Liver (tissue), 9 donors: ENCODE results near the gene TFF1. TPM values are rescaled to one million over a fixed set of nuclear protein-coding genes. Genes with fewer than 3 reads are reported as not detected.

Experiments
- DNase-seq: peaks from one replicate; pipeline ENCODE4 v3.0.0-alpha.2; 2017; ENCODE audit warnings: low spot score
- H3K27ac ChIP-seq, 2 donors: one replicate each; pipeline ENCODE4 v1.7.0; 2013; ENCODE audit warnings: inconsistent platforms in 2 of 2, low read length in 2 of 2, control low read depth in 1 of 2, low read depth in 1 of 2, mild to moderate bottlenecking in 1 of 2
- H3K27me3 ChIP-seq, 4 donors: one replicate each; pipeline versions ENCODE4 v1.6.1 to v1.7.0; 2013; ENCODE audit warnings: low read length in 3 of 4, inconsistent platforms in 1 of 4, mild to moderate bottlenecking in 1 of 4, moderate library complexity in 1 of 4; ENCODE audit not compliant: control insufficient read depth in 4 of 4, insufficient read depth in 4 of 4
- H3K36me3 ChIP-seq, 4 donors: one replicate each; pipeline versions ENCODE4 v1.6.1 to v1.7.0; 2013; ENCODE audit warnings: low read length in 3 of 4, mild to moderate bottlenecking in 3 of 4, low read depth in 1 of 4, moderate library complexity in 1 of 4; ENCODE audit not compliant: control insufficient read depth in 4 of 4, insufficient read depth in 3 of 4
- H3K4me1 ChIP-seq, 4 donors: one replicate each; pipeline versions ENCODE4 v1.6.1 to v1.7.0; 2013; ENCODE audit warnings: low read length in 3 of 4, mild to moderate bottlenecking in 3 of 4, moderate library complexity in 1 of 4; ENCODE audit not compliant: control insufficient read depth in 4 of 4, insufficient read depth in 4 of 4
- H3K4me3 ChIP-seq, 3 donors: one replicate each; pipeline versions ENCODE4 v1.6.1 to v1.7.0; 2013; ENCODE audit warnings: low read length in 3 of 3, control low read depth in 1 of 3, low read depth in 1 of 3, mild to moderate bottlenecking in 1 of 3
- H3K9ac ChIP-seq, 2 donors: one replicate each; pipeline ENCODE4 v1.7.0; 2013; ENCODE audit warnings: low read length in 2 of 2, mild to moderate bottlenecking in 2 of 2, moderate library complexity in 2 of 2, control low read depth in 1 of 2, low read depth in 1 of 2
- H3K9me3 ChIP-seq, 4 donors: one replicate each; pipeline versions ENCODE4 v1.6.1 to v1.7.0; 2013; ENCODE audit warnings: low read length in 3 of 4; ENCODE audit not compliant: control insufficient read depth in 4 of 4
- FOXA1 ChIP-seq: IDR thresholded peaks from 2 replicates; pipeline ENCODE4 v1.6.1; 2016; ENCODE audit warnings: antibody characterized with exemption
- HNF4A ChIP-seq, 2 donors: conservative IDR thresholded peaks; 2 replicates each; pipeline ENCODE4 v1.6.1; 2016; ENCODE audit warnings: antibody characterized with exemption in 2 of 2, mild to moderate bottlenecking in 2 of 2
- HNF4G ChIP-seq: IDR thresholded peaks from 2 replicates; pipeline ENCODE4 v1.6.1; 2016; ENCODE audit warnings: antibody characterized with exemption
- MAX ChIP-seq: IDR thresholded peaks from 2 replicates; pipeline ENCODE4 v1.6.1; 2016; ENCODE audit warnings: antibody characterized with exemption
- RAD21 ChIP-seq, 2 donors: IDR thresholded peaks; 2 replicates each; pipeline ENCODE4 v1.6.1; 2016; ENCODE audit warnings: antibody characterized with exemption in 2 of 2, mild to moderate bottlenecking in 2 of 2
- RXRA ChIP-seq, 2 donors: IDR thresholded peaks; 2 replicates each; pipeline ENCODE4 v1.6.1; 2017 to 2018; ENCODE audit warnings: antibody characterized with exemption in 2 of 2, mild to moderate bottlenecking in 1 of 2
- SP1 ChIP-seq: IDR thresholded peaks from 2 replicates; pipeline ENCODE4 v1.6.1; 2018; ENCODE audit warnings: antibody characterized with exemption, mild to moderate bottlenecking
- TAF1 ChIP-seq: conservative IDR thresholded peaks from 2 replicates; pipeline ENCODE4 v1.6.1; 2016; ENCODE audit warnings: antibody characterized with exemption, mild to moderate bottlenecking
- YY1 ChIP-seq: IDR thresholded peaks from 2 replicates; pipeline ENCODE4 v1.6.1; 2016; ENCODE audit warnings: antibody characterized with exemption, mild to moderate bottlenecking
- WGBS: extraction: QIAGEN DNeasy Blood & Tissue Kit; methylation state at CpG from one replicate; pipeline ENCODE4 v1.1.7; 2013; 5-methylcytosine and 5-hydroxymethylcytosine counted together
- polyA plus RNA-seq, 2 donors: library from polyadenylated mRNA; stranded (reverse) in 1 of 2; unstranded in 1 of 2; fragments of 200-250 nt in 1 of 2; fragments of >200 nt in 1 of 2; fragmentation: Nextera tagmentation in 1 of 2; extraction: Ambion mirVana in 1 of 2; gene quantifications; one replicate each; pipeline versions ENCODE4 v1.2.1 to v1.2.3, GENCODE V29; 2013 to 2015
- total RNA-seq, 2 donors: library from RNA; depleted of rRNA; stranded (reverse); fragments of >200 nt; gene quantifications; one replicate each; pipeline ENCODE4 v1.2.3, GENCODE V29; 2014
- TF ChIP-seq, protein P1 (sequence below): fragments of 150-350 bp; IDR thresholded peaks from 2 replicates; pipeline ENCODE4 v1.5.1; 2017; ENCODE audit warnings: improper control_type of control experiment, low read depth, low read length; ENCODE audit not compliant: missing input control
- TF ChIP-seq, protein P2 (sequence below): IDR thresholded peaks from 2 replicates; pipeline ENCODE4 v1.6.1; 2016; ENCODE audit warnings: antibody characterized with exemption
- donor health status: healthy.
- donor health status: healthy.
- donor health status: healthy.
- donor health status: healthy.
- donor health status: healthy.

TFF1 gene
- total and polyA plus RNA-seq, 4 donors, result not detected

DNA sequence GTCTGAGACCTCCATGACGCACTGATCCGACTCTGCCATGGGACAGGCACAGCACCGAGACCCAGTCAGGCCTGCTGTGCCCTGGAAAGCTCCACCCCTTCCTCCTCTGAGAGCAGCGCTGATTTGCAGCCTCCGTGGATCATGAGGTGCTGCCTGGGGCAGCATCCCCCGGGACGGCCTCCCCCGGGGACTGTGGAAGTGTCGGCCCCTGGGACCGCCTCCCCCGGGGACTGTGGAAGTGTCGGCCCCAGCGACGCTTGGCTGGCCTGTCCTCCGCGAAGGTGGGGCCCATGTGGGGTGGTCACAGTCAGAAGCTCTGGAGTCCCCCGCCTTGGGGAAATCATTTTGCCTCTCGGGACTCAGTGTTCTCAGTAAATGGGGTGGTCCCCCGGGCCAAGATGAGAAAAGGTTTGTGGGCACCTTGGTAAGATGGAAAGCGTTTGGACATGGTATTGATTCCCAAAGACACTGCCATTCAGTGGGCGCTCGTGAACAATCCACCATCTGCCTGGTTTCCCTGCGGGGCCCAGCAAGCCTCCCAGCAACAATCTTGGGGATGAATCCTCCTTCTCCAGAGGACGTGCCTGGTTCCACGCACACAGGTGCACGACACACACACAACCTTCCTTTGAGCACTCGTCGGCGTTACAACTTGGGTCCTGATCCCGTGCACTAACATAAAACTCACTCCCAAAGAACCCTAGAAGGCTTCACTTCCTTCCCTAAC, 18.6 kb downstream of the TFF1 start:
- Histone ChIP-seq H3K4me1 (no peaks in the 10 kb centered on the region), H3K27me3 (peaks cover 0 to 9% (median 0%) of the 10 kb centered on the region in 4 donors), H3K9me3 (no peaks in the 10 kb centered on the region), H3K9ac (no peak overlapping the region), H3K27ac (no peak overlapping the region), H3K36me3 (no peaks in the 10 kb centered on the region), H3K4me3 (no peak overlapping the region)
- no peak for DNase-seq
- TF ChIP-seq, protein P1, sequence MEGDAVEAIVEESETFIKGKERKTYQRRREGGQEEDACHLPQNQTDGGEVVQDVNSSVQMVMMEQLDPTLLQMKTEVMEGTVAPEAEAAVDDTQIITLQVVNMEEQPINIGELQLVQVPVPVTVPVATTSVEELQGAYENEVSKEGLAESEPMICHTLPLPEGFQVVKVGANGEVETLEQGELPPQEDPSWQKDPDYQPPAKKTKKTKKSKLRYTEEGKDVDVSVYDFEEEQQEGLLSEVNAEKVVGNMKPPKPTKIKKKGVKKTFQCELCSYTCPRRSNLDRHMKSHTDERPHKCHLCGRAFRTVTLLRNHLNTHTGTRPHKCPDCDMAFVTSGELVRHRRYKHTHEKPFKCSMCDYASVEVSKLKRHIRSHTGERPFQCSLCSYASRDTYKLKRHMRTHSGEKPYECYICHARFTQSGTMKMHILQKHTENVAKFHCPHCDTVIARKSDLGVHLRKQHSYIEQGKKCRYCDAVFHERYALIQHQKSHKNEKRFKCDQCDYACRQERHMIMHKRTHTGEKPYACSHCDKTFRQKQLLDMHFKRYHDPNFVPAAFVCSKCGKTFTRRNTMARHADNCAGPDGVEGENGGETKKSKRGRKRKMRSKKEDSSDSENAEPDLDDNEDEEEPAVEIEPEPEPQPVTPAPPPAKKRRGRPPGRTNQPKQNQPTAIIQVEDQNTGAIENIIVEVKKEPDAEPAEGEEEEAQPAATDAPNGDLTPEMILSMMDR, result no peak
- TF ChIP-seq YY1 (no peak), MAX (no peak)
- 91% methylated on average over 30 of the region's 30 CpGs for WGBS

- Histone ChIP-seq H3K4me1 (no peaks in the 10 kb centered on the region), H3K36me3 (no peaks in the 10 kb centered on the region), H3K27ac (no peak overlapping the region), H3K4me3 (no peak overlapping the region), H3K27me3 (peaks cover 0 to 9% (median 0%) of the 10 kb centered on the region in 4 donors), H3K9ac (no peak overlapping the region), H3K9me3 (no peaks in the 10 kb centered on the region)
- 86% methylated on average over 30 of the region's 30 CpGs for WGBS
- TF ChIP-seq HNF4A (conservative IDR thresholded peaks at IDR 0.05) (no peak), MAX (no peak), HNF4G (no peak), SP1 (no peak), RAD21 (IDR thresholded peaks at IDR 0.05) (no peak), FOXA1 (no peak)
- TF ChIP-seq, protein P2, sequence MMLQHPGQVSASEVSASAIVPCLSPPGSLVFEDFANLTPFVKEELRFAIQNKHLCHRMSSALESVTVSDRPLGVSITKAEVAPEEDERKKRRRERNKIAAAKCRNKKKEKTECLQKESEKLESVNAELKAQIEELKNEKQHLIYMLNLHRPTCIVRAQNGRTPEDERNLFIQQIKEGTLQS, result no peak
- DNase-seq, result no peak
Observed at GRCh38 chr21:42346866-42347600, 19.3 kb downstream of the TFF1 start.

DNA sequence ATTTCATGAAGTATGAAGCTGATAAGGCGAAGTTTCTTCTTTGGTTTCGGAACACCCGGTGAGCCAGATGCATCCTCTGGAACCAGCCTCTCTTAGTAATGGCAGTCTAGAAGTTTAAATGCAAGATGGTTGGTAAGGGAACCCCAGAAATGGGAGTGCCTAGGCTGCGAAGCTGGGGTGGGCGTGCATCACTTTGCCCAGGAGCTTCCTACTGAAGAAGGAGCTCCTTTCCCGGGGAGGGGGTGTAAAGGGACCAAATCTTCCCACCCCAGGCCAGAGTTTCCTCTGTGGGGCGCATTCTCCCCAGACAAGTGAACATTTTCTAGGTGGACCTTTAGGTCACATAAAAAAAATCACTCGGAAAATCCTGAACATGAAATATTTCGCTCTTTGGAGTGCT, 19.9 kb downstream of the TFF1 start:
- TF ChIP-seq RXRA (IDR thresholded peaks at IDR 0.05) (no peak), MAX (no peak), TAF1 (no peak)
- TF ChIP-seq, protein P1, result no peak
- WGBS, result 93% methylated on average over 9 of the region's 9 CpGs

More for the DNA sequence above, 19.9 kb downstream of the TFF1 start:
- Histone ChIP-seq H3K9ac (no peak overlapping the region), H3K4me1 (no peaks in the 10 kb centered on the region), H3K9me3 (no peaks in the 10 kb centered on the region), H3K27me3 (peaks cover 0 to 9% (median 0%) of the 10 kb centered on the region in 4 donors), H3K4me3 (no peak overlapping the region), H3K27ac (no peak overlapping the region), H3K36me3 (no peaks in the 10 kb centered on the region)
- no peak for DNase-seq
